GM15510 (cell line): ENCODE results near the gene KRT14.

Source experiments
- POLR2A ChIP-seq: IDR thresholded peaks from 3 replicates; pipeline ENCODE4 v1.6.1; 2011; ENCODE audit warnings: borderline replicate concordance; ENCODE audit not compliant: insufficient read length; ENCODE audit errors: extremely low read depth

KRT14 gene

DNA sequence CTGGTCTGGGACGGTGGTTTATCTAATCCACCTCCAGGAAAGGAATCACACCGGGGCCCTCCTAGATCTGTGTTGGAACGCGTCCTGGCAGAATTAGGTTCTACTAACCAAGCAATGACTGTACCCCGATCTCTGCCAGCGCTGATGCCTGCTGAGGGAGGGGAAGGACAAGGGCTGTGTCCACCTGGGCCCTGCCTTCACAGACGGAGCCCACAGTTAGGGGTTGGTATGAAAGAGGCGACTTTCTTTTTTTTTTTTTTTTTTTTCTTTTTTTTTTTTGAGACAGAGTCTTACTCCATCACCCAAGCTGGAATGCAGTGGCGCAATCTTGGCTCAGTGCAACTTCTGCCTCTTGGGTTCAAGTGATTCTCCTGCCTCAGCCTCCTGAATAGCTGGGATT is 48.7 kb downstream of the KRT14 start:
- TF ChIP-seq POLR2A = no peak

DNA sequence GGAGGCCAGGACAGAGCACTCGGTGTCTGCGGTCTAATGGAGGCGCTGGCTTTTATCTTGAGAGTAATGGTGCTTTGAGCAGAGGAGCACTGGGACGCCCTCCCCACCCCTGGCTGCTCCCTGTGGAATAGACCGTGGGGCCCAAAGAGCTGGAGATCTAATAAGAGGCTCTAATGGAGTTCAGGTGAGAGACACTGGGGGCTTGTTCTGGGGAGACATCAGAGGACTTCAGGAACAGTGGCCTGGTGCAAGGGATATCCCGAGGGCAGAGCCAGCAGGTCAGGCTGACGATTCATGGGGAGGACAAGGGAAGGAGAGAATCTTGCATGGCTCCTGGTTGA is 49.1 kb downstream of the KRT14 start:
- no peak for TF ChIP-seq POLR2A

- no peak for TF ChIP-seq POLR2A
Observed at GRCh38 chr17:41536741-41537613, 49.7 kb downstream of the KRT14 start.

DNA sequence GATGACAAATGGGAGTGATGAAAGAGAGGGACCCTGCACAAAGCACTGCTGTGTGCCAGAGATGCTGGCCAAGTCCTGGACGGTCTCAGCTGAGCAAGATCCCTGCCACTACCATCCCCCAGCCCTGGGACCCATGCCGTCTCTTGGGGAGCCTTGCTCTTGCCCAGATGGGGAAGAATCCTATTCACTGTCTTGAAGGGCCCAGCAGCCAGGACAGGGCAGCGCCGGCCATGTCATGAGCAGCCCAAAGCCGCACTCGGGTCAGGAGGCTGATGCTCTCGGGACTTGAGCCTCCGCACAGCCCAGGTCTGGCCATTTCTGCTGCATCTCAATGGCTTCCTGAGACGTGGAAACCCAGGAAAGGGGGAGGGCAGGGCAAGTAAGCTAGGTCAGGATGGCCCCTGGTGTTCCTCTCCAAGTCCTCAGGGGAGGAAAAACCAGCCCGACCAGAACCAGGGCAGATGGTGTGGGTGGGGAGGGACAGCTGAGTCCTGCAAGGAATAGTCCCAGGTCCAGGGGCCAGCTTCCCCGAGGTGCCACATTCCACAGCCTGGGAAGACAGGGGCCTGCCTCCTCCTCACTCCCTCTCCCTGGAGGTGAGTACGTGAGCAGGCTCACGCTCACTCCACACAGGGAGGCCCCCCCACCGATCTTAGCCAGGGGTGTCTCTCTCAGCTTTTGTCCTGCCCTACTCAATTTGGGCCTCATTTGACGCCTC is 50.8 kb downstream of the KRT14 start:
- TF ChIP-seq POLR2A = no peak

DNA sequence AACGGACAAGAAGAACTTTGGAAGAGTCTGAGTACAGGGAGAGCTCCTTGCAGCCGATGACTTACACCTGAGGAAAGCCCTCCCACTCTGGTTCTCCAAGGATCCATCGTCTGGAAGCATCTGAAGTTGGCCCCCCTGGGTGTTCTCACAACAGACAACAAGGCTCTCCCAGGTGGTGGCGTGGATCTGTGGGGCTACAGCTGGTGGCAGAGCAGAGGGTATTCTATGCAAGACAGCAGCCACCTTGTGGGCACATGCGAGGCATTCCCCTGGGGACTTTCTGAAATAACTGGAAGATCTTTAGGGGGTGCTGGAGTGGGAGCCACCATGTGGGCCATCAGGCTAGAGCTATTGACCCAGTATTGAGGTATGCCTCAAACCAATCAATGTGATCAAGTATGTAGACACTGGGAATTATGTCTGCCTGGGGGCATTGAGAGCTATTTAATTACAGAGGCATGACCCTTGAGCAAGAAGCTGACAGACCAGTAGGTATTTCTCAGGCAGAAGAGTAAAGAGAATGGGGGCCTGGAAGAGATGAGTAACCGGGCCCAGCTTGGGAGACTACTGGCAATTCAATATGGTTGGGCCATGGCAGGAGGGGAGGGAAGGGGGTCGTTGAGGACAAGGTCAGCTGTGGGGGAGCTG is 51.7 kb downstream of the KRT14 start:
- no peak for TF ChIP-seq POLR2A

- TF ChIP-seq POLR2A = no peak
Observed at GRCh38 chr17:41533613-41534012, 53.1 kb downstream of the KRT14 start.

DNA sequence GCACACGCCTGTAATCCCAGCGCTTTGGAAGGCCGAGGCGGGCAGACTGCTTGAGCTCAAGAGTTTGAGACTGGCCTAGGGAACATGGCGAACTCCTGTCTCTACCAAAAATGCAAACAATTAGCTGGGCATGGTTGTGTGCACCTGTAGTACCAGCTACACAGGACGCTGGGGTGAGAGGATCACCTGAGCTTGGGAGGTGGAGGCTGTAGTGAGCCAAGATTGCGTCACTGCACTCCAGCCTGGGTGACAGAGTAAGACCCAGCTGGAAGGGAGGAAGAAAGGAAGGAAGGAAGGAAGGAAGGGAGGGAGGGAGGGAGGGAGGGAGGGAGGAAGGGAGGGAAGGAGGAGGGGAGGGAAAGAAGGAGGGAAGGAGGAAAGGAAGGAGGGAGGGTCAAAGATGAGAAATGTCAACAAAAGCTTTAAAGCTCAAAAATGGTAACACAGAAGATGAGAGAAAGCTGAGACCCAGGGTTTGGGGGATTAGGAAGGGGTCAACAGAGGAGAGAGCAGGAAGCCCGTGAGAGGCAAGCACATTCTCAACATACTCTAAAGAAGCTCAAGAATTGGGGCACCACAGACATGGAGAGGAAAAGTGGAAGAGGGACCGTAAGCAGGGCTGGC is 53.6 kb downstream of the KRT14 start:
- no peak for TF ChIP-seq POLR2A
